GM18951 (cell line): ENCODE data around the gene UBP1.
"Not testable (repeated sequence)": the region's sequence is repeated elsewhere in the genome, so short reads cannot be mapped to it uniquely, and the experiment has no call there.

Experiments
- POLR2A ChIP-seq: IDR thresholded peaks from 4 replicates; pipeline ENCODE4 v1.6.1; 2011; ENCODE audit warnings: mild to moderate bottlenecking; ENCODE audit not compliant: insufficient read length, insufficient read depth; ENCODE audit errors: extremely low read depth
- in situ Hi-C: fragments of 300-500 bp; cut with MboI; formaldehyde crosslinking; loops from one replicate; pipeline ENCODE4 v1.12.0; 2022; ENCODE audit warnings: low sequenced_read_pairs, mixed read lengths, inconsistent platforms; ENCODE audit not compliant: unreplicated experiment

Gene UBP1

GRCh38 chr3:33425453-33425852 lies 14.8 kb downstream of the UBP1 start:
- in situ Hi-C loops, result no loop called here
- TF ChIP-seq POLR2A, result no peak

GRCh38 chr3:33424606-33425452 lies 15.4 kb downstream of the UBP1 start:
- TF ChIP-seq POLR2A, result no peak
- in situ Hi-C loops, result no loop called here

- no peak for TF ChIP-seq POLR2A
- in situ Hi-C loops, result no loop called here
Observed at GRCh38 chr3:33420966-33421365, 19.2 kb downstream of the UBP1 start.

GRCh38 chr3:33419948-33420347 lies 20.3 kb downstream of the UBP1 start:
- TF ChIP-seq POLR2A, result no peak
- in situ Hi-C loops, result no loop called here

- in situ Hi-C loops, result no loop called here
Observed at GRCh38 chr3:33417066-33417673, 23.0 kb downstream of the UBP1 start.

GRCh38 chr3:33410816-33411215 lies 29.4 kb downstream of the UBP1 start:
- in situ Hi-C loops, result not testable (repeated sequence)

More at GRCh38 chr3:33417066-33417673, 23.0 kb downstream of the UBP1 start:
- no peak for TF ChIP-seq POLR2A

GRCh38 chr3:33403756-33404155 lies 36.4 kb downstream of the UBP1 start:
- in situ Hi-C loops, result no loop called here
- no peak for TF ChIP-seq POLR2A

- in situ Hi-C loops, result no loop called here
- TF ChIP-seq POLR2A, result no peak
Observed at GRCh38 chr3:33402936-33403335, 37.3 kb downstream of the UBP1 start.

- in situ Hi-C loops, result no loop called here
- TF ChIP-seq POLR2A, result no peak
Observed at GRCh38 chr3:33401781-33402180, 38.4 kb downstream of the UBP1 start.

GRCh38 chr3:33398410-33398809 lies 41.8 kb downstream of the UBP1 start:
- in situ Hi-C loops, result no loop called here
- TF ChIP-seq POLR2A, result no peak

GRCh38 chr3:33395900-33396299 lies 44.3 kb downstream of the UBP1 start:
- TF ChIP-seq POLR2A, result no peak
- in situ Hi-C loops, result no loop called here

- no peak for TF ChIP-seq POLR2A
- in situ Hi-C loops, result no loop called here
Observed at GRCh38 chr3:33394403-33395054, 45.7 kb downstream of the UBP1 start.

GRCh38 chr3:33392703-33393125 lies 47.5 kb downstream of the UBP1 start:
- no peak for TF ChIP-seq POLR2A
- in situ Hi-C loops, result no loop called here

GRCh38 chr3:33392144-33392543 lies 48.1 kb downstream of the UBP1 start:
- in situ Hi-C loops, result no loop called here
- TF ChIP-seq POLR2A, result no peak
